Measurements from ENCODE around the gene MAGIX.

- TF ChIP-seq CTCF (IDR thresholded peaks at IDR 0.05): no peak
- TF ChIP-seq POLR2A (IDR thresholded peaks at IDR 0.05): no peak
Observed at GRCh38 chrX:49198540-49199314, 36.2 kb downstream of the MAGIX start.

All from tibial nerve (tissue), 3 donors.